GM19468 (cell line): ENCODE data around the gene TMEM191C.
"Not testable (repeated sequence)": the region's sequence is repeated elsewhere in the genome, so short reads cannot be mapped to it uniquely, and the experiment has no call there.

Experiments
- ATAC-seq: cut with Tn5 transposase; IDR thresholded peaks from one replicate; pipeline ENCODE4 v1.9.1; 2021; ENCODE audit warnings: mild to moderate bottlenecking, moderate library complexity, moderate number of reproducible peaks; ENCODE audit not compliant: unreplicated experiment; ENCODE audit errors: extremely low read depth

The TMEM191C gene

DNA sequence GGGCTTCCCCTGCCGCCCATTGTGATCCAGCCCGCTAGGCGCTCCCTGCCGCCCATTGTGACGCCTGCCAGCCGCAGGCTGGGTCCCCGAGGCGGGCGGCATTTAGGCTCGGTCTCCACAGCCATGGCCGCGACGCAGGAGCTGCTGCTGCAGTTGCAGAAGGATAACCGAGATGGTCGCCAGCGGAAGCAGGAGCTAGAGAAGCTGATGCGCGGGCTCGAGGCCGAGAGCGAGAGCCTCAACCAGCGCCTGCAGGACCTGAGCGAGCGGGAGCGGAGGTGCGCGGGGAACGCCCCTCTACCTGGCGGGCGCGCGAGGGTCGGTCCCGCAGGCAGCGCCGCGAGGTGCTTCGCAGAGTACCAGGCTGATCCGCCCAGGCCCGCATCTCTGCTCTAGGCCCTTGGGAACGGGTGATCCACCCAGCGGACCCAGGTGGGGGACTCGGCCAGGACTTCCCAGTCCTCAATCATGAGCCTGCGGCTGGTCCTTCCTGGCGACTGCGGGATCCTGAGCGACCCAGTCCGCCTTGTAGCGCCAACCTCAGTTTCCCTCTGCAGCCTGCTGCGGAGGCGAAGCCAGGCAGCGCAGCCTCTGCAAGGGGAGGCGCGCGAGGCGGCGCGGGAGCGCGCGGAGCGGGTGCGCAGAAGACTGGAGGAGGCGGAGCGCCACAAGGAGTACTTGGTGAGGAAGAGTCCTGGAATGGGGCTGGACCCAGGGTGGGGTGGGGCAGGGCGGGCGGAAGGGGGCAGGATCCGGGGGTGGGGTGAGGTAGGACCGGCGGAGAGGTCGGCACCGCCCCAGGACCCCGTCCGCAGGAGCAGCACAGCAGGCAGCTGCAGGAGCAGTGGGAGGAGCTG lies at the start of gene TMEM191C:
Gene TMEM191C (plus strand): TSS at position 51 of the 857 bp plus-strand sequence. CDS start 73 bp downstream, at position 124.
- ATAC-seq = not testable (repeated sequence)

GRCh38 chr22:21417853-21418252 lies 49.3 kb upstream of the TMEM191C start:
- ATAC-seq = not testable (repeated sequence)

- not testable (repeated sequence) for ATAC-seq
These were observed 48.1 kb upstream of the TMEM191C start for GRCh38 chr22:21418974-21419638.

DNA sequence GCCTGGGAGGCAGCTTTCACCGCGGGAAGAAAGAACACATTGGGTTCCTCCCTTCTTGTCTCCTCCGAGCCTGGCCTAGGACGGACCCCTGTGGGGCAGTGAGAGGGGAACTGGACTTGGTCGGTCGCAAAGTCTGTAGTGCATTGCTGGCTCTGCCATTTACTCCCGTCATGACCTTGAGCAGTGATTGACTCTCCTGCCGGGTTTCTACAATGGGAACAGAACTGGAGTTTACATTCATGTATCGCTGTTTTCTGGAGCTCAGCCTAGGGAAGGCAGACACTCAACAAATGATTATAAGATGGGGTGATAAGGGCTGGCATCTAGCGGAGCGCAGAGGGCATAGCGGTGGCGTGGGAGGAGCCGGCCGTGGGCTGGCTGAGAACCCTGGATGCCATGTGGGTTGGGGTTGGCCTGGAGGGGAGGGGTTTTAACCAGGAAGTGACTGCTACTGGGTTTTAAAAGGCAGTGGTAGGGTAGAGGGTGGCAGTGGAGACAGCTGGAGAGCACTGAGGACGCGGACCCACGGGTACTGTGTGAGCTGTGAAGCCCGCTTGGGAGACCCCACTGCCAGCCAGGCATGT lies 46.9 kb upstream of the TMEM191C start:
- ATAC-seq = not testable (repeated sequence)

DNA sequence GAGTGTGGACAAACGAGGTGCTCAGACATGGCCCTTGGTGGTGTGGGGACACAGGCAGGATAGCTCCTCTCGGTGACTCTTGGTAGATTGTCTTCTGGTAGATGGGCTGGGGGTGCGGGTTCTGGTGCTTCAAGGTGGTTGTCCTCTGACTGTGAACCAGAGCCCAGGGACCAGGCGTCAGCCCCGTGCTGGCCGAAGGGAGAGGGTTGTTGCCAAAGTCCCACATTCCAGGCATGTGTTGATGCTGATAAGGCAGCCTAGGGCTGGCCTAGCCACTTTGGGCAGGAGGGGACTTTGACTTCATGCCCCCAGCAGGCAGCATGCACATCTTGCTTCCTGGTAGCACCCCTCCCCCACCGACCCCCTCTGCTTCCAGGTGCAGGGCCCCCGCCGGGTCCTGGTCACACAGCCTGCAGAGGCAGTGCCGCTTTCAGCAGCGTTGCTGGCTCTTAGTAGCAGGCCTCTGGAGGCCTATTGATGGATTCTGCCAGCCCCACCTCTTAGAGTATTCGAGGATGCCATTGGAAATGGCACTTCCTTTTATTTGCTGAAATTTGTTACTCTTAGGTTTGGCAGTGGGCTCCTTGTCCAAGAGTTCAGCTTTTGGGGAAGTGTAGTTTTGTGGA lies 43.0 kb upstream of the TMEM191C start:
- ATAC-seq = not testable (repeated sequence)

DNA sequence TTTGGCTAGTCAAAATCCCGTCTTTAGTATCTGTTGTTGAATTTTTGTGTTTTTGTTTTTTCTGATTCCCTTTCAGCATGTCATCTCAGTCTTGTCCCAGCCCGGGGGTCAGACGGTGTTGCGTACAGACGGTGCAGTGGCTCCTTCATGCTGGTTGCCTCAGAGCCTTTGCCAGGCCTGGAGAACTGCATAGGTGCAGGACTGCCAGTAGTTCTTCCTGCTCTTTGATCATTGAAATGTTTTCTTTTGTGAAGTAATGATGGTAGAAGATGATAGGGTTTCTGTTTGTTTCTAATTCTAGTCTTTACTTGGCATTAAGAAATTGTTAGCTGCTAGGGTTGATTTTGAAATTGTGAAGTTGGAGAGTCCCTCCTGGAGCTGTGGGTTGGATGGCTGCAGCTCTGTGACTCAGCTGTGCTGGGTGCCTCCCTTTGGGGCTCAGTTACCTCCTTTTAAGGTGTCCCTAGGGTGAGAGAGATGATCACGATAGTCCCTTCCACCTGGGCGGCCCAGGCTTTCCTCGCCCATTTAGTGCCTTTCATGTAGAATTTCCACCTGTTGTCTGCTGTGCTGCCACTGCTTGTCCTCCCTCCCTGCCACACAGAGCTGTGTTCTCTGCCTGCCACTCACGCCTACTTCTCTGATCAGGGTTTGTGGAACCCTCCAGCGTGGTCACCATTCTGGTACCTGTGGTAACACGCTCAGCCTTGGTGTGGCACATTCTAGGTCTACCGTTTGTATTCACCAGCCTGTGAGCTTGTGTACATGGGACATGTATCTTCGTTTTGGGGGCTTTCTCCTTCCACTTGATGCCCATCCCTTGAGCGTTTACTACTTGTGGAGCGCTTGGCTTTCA lies 32.6 kb upstream of the TMEM191C start:
- ATAC-seq = not testable (repeated sequence)

DNA sequence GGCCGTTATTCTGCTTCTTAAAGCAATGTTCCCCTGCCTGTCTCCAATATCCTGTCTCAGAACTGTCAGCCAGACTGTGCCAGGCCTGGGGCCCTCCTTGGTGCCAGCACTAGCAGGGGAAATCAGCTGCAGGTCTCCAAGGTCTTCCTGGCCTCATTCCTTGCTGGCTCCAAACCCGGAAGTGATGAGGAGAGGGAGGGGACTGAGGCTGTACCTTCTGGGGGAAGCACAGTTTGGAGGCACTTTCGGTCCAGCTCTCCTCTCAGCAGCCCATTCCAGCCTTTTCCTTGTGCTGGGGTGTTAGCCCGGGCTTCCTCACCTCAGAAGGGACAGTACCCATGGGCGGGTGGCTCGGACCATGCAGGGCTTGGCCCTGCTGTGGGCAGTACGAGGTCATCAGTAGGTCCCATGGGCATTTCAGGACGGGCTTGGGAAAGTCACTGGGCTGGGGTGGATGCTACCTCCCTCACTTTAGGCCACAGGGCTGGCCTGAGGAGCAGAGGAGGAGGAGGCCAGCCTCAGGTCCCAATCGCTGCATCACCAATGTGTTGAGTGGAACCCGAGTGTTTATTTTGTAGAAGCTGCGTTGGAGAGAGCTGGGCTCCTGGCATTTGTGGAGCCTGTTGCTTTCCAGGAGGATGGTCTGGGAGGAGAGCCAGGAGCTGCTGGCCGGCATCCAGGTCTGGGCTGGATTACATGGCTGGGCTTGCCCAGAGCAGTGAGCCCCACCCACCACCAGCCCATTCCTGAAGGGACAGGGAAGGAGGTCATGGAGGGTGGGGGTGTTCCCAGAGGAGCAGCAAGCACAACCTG lies 31.0 kb upstream of the TMEM191C start:
- ATAC-seq = not testable (repeated sequence)

DNA sequence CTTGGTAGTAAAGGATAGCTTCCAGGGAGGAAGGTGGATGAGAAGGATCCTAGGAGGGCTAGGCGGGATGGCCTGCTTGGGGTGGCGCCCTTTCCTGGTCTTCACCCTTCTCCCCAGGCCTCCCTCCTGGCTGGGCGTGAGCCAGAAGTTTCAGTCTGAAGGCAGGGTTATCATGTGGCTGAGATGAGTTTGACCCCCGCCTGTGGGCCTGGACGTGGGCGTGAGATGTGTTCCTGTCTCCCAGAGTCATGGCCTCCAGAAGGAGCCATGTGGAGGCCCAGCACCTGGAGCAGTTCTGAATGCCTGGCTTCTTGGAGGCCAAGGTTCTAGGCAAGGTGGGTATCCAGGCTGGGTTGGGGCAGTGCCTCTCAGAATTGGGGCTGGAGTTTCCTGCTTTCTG lies 29.2 kb upstream of the TMEM191C start:
- ATAC-seq = not testable (repeated sequence)

DNA sequence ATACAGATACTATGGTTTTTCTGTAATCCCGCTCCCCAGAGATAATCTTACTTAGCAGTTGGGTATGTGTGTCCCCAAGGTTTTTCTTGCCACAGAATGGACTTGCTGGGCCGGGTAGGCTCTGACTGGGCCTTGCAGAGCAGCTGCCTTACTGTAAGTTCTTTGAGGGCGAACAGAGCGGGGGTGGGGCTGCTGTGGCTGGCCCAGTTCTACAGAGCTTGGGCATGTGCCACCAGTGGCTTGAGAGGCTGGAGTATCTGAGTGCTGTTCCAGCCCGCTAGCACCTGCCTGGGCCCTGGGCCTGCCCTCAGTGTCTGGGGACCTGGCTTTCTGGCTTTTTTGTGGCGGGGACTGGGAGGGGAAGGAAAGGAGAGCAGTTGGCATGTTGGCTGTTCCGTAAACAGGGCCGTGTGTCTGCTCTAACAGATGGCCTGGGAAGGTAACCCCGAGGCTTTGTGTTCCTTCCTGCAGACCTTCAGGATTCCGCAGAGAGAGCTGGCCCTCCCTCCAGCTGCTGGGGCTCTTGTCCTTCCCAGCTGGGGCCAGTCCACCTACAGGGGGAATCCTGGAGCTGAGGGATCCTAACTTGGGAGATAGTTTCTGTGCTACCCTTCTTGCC lies 27.1 kb upstream of the TMEM191C start:
- not testable (repeated sequence) for ATAC-seq

DNA sequence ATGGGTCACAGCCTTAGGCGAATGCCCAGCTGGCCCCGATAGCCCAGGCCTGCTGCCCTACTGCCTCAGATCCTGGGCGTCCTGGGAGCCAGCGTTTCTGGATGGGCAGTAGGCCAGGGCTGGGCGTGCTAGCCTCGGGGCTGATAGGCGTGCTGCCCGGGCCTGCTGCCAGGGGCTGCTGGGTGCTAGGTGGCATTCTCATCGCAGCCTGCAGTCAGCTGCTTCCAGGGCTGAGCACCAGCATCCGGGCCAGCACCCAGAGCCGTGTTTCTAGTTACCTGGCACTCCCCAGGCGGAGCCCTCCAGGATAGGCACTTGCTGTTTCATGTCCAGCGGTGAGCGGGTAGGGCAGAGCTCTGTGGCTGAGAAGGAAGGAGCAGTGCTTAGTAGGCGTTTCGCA lies 26.5 kb upstream of the TMEM191C start:
- not testable (repeated sequence) for ATAC-seq

DNA sequence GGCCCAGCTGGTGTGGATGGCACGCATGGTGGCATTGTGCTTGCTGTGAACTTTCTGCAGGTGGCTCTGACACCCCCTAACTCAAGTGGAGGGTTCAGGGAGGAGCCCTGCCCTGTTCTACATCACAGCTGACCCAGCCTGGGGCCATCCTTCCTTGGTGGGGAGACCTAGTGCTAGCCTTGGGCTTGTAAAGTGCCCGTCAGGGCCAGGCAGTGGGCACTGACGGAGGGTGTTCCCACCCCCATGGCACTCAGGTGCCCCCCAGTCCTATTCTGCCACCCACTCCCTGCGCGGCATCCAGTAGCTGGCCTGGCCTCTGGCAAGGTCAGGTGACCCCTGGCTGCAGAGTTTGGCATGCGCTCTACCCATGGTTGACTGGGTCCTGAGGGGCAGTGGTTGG lies 26.0 kb upstream of the TMEM191C start:
- ATAC-seq = not testable (repeated sequence)

GRCh38 chr22:21442123-21442522 lies 25.1 kb upstream of the TMEM191C start:
- ATAC-seq = not testable (repeated sequence)

DNA sequence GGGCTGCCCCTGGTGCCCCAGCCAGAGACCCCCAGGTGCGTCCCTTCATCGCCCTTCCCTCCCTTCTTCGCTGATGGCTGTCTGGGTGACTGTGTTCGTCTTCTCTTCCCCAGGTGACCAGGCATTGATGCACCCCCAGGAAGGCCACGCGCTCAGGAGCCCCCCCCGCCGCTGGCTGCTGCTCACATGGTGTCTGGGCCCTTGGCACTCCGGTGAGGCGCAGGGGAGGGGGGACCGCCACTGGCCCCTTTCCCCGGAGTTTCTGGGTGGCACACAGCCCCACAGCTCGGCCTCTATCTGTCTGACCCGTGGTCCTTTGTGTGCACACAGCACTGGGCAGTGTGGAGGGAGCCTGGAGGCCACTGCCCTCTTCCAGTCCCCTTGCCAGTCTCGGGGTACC lies 24.5 kb upstream of the TMEM191C start:
- ATAC-seq = not testable (repeated sequence)

GRCh38 chr22:21443057-21443734 lies 24.0 kb upstream of the TMEM191C start:
- no peak for ATAC-seq

DNA sequence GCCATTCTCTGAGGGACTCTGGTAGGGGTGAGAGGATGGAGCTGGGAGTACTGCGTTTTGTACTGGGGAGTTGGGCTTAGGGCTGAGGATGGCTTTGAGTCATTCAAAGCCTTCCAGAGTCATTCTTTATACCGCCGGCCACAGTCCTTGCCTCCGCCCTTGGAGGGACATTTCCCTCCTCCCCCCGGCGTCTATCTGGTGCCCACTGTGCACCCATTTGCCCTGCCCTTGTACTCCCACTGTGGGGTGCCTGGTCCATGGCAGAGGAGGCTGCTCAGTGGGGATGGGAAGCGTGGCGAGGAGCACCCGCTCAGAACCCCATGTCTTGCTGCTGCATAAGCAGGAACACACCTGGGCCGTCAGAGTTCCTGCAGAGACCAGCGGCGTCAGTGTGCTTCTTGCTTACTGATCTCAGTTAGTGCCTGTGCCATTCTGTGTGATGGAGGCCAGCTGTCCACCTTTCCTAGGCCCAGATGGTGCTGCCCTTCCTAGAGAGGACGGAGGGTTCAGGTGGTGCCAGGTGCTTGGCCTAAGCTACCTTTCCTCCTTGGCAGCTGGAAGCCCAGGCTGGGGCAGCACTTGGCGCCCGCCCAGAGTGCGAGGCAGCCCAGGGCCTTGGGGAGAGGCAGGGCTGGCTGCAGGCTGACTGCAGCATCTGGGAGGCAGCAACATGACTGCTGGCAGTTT lies 23.3 kb upstream of the TMEM191C start:
- no peak for ATAC-seq

- ATAC-seq = no peak
These were observed 22.3 kb upstream of the TMEM191C start for GRCh38 chr22:21444701-21445436.
